HG02798 (cell line): ENCODE measurements around the gene NLGN3.

Source experiments
- ATAC-seq: cut with Tn5 transposase; IDR thresholded peaks from one replicate; pipeline ENCODE4 v1.9.1; 2021; ENCODE audit warnings: mild to moderate bottlenecking; ENCODE audit not compliant: unreplicated experiment, poor library complexity

Gene NLGN3

DNA sequence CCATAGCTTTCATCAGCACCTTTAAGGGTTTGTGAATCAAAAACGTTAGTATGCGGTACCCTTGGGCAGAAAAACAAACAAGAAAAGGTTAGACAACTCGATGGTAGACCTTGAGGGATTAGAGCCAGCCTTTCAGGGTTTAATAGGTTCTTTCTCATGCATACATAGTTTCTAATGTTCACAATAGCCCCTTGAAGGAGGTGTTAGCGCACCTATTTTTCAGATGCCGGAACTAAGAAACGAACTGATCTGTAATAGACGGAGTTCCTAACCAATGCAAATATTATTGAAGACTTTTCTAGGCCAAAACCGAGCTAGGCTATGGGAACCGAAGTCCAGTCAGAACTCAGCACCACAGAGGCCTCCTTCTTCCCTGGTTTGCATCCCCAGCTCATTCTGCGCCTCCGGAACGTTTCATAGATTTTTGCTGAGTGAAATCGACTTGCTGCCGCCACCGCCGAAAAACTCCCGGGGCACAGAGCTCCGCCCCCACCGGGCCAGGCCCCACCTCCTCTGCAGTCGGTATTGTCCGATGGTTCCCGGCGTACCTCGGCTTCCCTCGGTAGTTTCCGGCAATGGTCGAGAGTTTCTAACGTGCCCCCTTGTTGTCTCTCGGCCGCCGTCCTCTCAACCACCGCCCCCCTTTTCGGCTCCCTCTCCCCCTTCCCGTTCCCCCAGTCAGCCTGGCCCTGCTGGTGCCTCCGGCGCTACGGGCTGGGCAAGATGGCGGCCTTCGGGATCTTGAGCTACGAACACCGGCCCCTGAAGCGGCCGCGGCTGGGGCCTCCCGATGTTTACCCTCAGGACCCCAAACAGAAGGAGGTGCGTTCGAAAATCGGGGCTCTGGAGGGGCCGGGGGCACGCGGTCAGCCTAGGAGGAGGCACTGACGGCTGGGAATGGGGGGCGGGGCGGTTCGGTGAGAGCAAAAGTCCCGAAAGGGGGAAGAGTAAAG lies 26.3 kb upstream of the NLGN3 start, which contains the start of gene MED12:
Gene MED12, plus strand, starts transcription at position 565 of the 953 bp plus-strand sequence. Its CDS starts 159 bp downstream, at position 724.
- peak; percentile 97 for ATAC-seq

- ATAC-seq = peak; percentile 11
Measured at GRCh38 chrX:71118985-71119535, 25.6 kb upstream of the NLGN3 start.

DNA sequence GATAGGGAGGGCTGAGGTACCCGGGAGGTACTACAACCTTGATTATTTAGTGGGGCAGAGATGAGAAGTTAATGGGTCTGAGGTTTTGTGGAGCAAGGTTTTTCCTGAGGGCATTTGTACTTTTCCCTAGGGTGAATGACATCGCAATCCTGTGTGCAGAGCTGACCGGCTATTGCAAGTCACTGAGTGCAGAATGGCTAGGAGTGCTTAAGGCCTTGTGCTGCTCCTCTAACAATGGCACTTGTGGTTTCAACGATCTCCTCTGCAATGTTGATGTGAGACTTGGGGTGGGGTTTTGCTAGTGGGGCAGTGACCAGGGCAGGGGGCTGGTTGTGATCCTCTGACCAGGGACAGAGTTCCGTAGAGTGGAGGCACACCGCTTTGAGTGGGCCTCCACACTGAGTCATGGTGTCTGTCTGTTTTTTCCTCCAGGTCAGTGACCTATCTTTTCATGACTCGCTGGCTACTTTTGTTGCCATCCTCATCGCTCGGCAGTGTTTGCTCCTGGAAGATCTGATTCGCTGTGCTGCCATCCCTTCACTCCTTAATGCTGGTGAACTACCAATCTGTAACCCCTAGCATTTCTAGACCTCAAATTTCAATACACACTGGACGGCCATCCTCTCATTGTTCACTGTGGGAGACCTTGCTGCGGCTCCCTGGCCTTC lies 16.3 kb upstream of the NLGN3 start:
- ATAC-seq = no peak

DNA sequence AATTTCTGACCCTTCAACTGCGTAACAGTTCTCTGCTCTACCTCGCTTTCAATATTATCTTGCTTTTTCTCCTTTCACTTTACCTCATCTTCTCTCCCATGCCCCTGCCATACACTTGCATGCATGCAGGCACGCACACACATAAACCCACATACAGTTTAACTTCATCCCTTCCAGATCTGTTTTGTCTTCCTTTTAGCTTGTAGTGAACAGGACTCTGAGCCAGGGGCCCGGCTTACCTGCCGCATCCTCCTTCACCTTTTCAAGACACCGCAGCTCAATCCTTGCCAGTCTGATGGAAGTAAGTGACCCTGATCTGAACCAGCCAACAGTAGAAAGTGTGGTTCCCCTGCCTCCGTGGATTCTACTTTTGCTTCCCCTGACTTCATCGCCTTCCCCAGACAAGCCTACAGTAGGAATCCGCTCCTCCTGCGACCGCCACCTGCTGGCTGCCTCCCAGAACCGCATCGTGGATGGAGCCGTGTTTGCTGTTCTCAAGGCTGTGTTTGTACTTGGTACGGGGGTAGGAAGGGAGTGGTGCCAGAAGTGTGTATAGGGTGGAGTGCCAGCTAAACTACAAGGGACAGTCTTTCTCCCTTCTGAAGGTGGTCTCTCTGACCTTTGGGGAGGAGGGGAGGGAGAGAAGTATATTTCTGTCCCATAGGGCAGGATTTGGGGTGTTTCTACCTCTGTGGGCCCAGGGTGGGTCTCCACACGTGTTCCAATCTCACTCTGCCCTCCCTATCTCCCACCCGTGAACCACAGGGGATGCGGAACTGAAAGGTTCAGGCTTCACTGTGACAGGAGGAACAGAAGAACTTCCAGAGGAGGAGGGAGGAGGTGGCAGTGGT lies 15.5 kb upstream of the NLGN3 start:
- ATAC-seq = no peak

- no peak for ATAC-seq
Measured at GRCh38 chrX:71131510-71131909, 13.1 kb upstream of the NLGN3 start.

GRCh38 chrX:71140440-71140839 lies 4.2 kb upstream of the NLGN3 start:
- no peak for ATAC-seq

GRCh38 chrX:71143508-71143907 lies 1.1 kb upstream of the NLGN3 start:
- ATAC-seq = no peak

- ATAC-seq = no peak
Measured at GRCh38 chrX:71147496-71148277, 3.0 kb downstream of the NLGN3 start.

- no peak for ATAC-seq
Measured at GRCh38 chrX:71148278-71148663, 3.6 kb downstream of the NLGN3 start.

GRCh38 chrX:71151366-71151765 lies 6.7 kb downstream of the NLGN3 start:
- no peak for ATAC-seq

DNA sequence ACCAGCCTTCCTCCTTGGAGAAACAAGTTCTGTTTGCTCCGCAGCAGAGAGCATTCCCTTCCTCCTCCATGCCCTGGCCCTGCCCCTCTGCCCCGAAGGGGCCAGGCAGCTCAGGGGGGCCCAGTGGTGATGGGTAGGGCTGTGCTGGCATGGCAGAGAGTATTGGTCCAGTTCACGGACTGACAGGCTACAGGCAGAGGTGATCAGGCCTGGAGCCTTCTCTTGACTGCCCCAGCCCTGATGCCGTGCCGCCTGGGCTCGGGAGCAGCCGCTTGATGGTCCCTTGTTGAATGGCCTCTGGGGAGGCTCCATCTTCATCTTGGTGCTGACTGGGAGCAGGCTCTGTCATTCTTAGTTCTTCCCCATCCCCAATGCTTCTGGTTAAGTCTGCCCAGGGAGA lies 9.6 kb downstream of the NLGN3 start:
- ATAC-seq = no peak

DNA sequence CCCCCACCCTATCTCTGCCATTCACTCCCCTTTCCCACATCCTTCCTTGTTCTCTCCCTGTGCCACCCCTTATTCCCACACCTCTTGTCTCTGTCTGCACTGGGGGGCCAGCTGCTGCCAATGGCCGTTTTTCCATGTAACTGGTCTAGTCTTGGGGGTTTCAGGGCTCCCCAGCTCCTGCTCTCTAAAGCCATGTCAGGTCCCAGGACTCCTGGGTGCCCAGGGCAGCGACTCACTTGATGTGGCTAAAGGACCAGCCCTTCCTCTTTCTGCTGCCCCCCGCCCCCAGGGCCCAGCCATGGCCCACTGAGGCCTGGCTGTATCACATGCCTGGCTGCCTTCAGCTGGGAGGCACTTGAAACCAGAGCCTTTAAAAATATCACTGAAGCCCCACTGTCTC lies 10.0 kb downstream of the NLGN3 start:
- no peak for ATAC-seq

GRCh38 chrX:71158603-71159002 lies 14.0 kb downstream of the NLGN3 start:
- no peak for ATAC-seq

- ATAC-seq = no peak
Measured at GRCh38 chrX:71159335-71159734, 14.7 kb downstream of the NLGN3 start.

GRCh38 chrX:71160475-71160874 lies 15.8 kb downstream of the NLGN3 start:
- no peak for ATAC-seq

GRCh38 chrX:71162981-71163380 lies 18.3 kb downstream of the NLGN3 start:
- ATAC-seq = no peak

DNA sequence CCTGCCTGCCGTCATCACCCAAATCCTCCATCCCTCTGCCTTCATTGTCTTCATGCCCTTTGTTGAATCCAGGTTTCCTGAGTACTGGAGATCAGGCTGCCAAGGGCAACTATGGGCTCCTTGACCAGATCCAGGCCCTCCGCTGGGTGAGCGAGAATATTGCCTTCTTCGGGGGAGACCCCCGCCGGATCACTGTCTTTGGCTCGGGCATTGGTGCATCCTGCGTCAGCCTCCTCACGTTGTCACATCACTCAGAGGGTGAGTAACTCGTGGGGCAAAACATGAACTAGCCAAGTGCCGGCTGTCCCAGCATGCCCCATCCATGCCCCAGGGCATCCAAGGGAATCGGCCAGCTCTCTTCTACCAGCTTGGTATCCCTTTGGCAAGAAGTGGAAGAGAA lies 19.4 kb downstream of the NLGN3 start:
- no peak for ATAC-seq

DNA sequence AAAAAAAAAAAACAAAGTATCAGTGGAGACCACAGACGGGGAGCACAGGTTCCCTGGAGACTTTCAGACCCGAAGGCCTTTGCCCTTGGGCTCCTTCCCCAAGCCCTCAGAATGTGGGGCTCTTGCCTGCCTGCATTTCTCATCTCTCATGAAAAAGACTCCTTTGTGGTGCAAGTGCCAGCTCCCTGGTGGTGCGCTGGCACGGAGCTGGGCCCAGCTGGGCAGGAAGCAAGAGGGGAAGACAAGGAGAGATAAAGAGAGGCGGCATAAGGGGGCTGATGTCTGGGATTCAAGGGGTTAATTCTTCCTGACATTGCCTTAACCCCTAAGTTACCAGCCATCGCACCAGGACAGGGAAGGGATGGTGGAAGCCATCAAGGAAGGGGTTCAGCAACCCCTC lies 21.8 kb downstream of the NLGN3 start:
- no peak for ATAC-seq

DNA sequence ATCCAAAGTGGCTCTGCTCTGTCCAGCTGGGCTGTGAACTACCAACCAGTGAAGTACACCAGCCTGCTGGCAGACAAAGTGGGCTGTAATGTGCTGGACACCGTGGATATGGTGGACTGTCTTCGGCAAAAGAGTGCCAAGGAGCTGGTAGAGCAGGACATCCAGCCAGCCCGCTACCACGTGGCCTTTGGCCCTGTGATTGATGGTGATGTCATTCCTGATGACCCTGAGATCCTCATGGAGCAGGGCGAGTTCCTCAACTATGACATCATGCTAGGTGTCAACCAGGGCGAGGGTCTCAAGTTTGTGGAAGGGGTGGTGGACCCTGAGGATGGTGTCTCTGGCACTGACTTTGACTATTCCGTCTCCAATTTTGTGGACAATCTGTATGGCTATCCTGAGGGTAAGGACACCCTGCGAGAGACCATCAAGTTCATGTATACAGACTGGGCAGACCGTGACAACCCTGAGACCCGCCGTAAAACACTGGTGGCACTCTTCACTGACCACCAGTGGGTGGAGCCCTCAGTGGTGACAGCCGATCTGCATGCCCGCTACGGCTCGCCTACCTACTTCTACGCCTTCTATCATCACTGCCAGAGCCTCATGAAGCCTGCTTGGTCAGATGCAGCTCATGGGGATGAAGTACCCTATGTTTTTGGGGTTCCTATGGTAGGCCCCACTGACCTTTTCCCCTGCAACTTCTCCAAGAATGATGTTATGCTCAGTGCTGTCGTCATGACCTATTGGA lies 22.6 kb downstream of the NLGN3 start:
- no peak for ATAC-seq
